NCI-H2081 (cell line): Measurements from ENCODE around the gene GCAT.
"Not testable (repeated sequence)": the region's sequence is repeated elsewhere in the genome, so short reads cannot be mapped to it uniquely, and the experiment has no call there.

Experiments used
- DNase-seq, 2 experiments: peaks; one replicate each; lab custom pipeline; 2025; lab: John Stamatoyannopoulos, UW

GCAT gene

GRCh38 chr22:37782340-37783168, 25.2 kb upstream of the GCAT start:
- no peak for DNase-seq

DNA sequence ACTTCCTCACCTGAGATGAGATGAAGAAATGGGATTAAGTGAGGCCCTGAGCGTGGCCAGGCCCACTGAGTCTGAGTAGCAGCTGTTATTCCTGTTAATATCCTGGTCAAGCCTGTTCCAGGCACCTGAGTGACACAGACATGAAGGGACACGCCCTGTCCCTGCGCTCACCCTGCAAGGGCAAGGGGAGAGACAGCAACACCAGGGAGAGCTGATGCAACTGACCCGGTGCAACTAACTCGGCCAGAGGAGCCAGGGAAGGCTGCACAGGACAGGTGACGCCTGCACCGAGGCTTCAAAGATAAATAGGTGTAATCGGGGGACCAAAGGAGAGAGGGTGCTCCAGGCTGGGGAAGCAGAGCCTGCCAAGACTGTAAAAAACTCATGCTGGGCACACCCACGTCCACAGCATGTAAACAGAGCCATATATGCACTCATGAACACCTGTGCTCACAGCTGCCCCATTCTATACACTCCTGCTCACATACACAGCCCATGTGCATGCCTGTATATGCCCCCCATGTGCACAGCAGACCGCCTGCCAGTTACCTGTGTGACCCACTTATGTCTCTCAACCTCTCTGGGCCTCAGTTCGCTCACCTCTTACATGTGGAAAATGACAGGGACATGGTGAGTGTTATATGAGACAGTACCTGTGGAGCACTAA, 22.8 kb upstream of the GCAT start:
- no peak for DNase-seq

DNA sequence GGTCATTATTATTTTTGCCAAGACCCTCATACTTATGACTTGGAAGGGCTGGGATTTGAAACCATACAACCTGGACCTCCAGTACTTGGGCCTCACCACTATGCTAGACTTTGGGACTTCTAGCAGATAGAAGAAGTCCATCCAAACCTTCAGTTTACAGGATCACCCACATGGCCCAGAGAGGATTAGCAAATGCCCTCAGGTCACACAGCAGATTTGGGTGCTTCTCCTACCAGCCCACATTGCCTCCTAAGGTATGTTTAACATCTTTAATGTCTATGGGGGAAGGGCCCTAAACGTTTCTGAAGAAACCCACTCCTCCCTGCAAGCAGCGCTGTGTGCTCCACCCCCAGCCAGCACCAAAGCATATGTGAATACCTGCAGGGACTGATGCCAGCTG, 17.5 kb upstream of the GCAT start:
- DNase-seq, result no peak

DNA sequence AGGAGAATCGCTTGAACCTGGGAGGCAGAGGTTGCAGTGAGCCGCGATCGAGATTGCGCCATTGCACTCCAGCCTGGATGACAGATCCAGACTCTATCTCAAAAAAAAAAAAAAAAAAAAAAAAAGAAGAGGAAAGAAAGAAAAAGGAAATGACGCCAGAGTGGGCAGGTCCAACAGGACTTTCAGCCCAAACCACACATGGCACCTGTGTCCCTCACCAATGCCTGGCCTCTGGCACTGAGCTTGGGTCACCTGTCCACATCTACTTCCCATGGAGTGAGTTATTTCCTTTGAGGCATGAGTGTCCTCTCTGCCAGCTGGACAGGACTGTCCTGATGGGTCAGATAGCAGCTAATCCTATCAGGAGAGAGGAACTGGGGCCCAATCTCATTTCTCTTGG, 15.2 kb upstream of the GCAT start:
- DNase-seq, result no peak

DNA sequence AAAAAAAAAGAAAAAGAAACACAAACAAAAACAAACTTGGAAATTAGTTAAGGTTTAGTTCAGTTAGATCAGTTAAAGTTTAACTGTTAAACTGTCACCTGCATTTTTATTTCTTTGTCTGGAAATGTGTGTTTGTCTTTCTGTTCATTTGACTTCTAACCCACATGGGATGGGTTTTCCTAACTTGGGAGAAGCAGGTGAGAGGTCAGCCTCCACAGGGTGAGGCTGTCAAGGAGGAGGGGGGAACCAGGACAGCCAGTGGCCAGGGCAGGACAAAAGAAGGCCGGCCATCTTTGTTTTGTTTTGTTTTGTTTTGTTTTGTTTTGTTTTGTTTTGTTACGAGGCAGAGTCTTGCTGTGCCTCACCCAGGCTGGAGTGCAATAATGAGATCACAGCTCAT, 13.4 kb upstream of the GCAT start:
- no peak for DNase-seq

GRCh38 chr22:37796079-37796478, 11.7 kb upstream of the GCAT start:
- DNase-seq, result no peak

DNA sequence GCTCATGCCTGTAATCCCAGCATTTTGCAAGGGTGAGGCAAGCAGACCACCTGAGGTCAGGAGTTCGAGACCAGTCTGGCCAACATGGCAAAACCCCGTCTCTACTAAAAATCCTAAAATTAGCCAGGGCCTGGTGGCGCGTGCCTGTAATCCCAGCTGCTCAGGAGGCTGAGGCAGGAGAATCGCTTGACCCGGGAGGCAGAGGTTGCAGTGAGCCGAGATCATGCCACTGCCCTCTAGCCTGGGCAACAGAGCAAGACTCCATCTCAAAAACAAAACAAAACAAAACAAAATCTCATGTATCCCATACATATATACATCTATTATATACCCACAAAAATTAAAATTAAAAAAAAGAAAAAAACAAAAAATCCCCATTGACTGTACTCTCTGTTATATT, 10.5 kb upstream of the GCAT start:
- not testable (repeated sequence) for DNase-seq

DNA sequence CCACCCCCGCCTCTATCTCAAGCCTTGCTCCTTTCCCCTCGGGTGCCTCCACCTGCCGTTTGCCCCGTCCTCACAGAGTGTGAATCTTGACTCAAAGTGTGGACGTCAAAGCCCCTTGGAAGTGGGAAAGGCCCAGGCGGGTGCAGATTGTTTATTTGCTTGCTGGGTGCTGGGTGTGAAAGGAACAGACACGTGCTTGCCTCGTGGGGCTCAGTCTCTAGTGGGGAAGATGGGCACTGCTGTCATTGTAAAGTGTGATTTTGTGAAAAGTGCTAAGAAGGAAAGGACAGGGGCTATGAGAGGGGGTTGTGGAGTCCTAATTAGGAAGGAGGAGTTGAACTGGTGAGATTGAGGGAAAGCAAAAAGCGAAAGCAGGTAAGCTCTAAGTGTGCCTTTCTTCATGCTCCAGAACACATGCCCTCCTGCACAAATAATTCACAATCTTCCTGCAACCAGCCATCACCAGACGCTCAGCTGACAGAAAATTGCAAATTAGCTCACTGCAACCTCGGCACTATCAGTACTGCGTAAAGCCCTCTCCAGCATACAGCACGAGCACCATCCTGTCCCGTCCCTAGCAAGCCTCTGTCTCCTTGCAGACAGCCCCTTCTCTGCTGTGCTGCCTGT, 9.7 kb upstream of the GCAT start:
- no peak for DNase-seq

- DNase-seq, result not testable (repeated sequence)
These were observed 7.8 kb upstream of the GCAT start for GRCh38 chr22:37799979-37800378.

- DNase-seq, result peak in 1 of 2 experiments; percentile 20
These were observed 5.8 kb upstream of the GCAT start for GRCh38 chr22:37801946-37802309.

- DNase-seq, result peak; percentile 39 to 50
These were observed 5.2 kb upstream of the GCAT start for GRCh38 chr22:37802310-37803194.

DNA sequence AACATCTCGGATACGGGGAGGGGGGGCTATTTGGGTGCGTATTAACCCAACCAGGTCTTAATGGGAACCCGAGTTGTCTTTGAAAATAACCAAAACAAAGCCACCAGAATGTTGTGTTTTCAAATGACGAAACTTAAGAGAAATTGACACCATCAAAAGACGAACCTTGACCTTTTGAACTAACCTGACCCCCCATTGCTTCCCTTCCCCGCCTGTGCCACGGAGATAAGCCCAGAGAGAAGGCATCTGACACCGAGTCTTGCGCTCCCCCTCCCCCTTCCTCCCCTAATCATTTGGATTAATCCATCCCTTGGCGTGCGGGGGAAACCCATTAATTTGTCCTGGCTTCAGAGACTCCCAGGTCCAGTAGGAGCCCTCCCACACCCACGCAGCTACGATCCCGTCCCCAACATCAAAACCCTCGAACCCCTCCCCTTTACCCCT, 4.5 kb upstream of the GCAT start:
- DNase-seq, result peak in 1 of 2 experiments; percentile 32

GRCh38 chr22:37803639-37804351, 3.9 kb upstream of the GCAT start:
- no peak for DNase-seq

DNA sequence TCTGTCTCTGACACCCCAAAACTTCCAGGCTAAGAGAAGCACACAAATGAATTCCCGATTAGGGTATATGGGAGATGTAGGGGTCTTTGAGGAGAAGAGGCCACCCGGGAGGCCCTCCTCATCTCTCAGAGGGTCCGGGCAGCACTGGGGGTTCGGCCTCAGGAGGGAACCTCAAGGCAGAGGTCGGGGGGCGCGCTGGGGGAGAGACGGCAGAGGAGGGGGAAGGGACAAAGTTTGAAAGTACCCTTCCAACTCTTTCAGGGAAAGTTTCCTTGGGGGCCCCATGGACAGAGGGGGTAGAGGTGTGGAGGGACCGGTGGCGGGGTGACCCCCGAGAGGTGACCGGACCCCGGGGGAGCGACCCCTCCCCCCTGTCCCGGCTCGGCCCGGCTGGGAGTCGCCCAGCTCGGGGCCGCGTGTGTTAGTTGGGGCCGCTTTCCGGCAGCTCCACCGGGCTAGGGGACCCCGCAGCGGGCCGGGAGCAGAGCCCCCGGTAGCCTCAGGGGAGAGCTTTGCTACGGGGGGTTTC, 3.3 kb upstream of the GCAT start:
- DNase-seq, result no peak

- peak; percentile 75 to 79 for DNase-seq
These were observed 2.6 kb upstream of the GCAT start for GRCh38 chr22:37804881-37805809.

DNA sequence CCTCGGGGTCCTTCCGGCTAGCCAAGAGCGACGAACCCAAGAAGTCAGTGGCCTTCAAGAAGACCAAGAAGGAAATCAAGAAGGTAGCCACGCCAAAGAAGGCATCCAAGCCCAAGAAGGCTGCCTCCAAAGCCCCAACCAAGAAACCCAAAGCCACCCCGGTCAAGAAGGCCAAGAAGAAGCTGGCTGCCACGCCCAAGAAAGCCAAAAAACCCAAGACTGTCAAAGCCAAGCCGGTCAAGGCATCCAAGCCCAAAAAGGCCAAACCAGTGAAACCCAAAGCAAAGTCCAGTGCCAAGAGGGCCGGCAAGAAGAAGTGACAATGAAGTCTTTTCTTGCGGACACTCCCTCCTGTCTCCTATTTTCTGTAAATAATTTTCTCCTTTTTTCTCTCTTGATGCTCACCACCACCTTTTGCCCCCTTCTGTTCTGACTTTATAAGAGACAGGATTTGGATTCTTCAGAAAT, 1.9 kb upstream of the GCAT start:
- DNase-seq, result no peak

DNA sequence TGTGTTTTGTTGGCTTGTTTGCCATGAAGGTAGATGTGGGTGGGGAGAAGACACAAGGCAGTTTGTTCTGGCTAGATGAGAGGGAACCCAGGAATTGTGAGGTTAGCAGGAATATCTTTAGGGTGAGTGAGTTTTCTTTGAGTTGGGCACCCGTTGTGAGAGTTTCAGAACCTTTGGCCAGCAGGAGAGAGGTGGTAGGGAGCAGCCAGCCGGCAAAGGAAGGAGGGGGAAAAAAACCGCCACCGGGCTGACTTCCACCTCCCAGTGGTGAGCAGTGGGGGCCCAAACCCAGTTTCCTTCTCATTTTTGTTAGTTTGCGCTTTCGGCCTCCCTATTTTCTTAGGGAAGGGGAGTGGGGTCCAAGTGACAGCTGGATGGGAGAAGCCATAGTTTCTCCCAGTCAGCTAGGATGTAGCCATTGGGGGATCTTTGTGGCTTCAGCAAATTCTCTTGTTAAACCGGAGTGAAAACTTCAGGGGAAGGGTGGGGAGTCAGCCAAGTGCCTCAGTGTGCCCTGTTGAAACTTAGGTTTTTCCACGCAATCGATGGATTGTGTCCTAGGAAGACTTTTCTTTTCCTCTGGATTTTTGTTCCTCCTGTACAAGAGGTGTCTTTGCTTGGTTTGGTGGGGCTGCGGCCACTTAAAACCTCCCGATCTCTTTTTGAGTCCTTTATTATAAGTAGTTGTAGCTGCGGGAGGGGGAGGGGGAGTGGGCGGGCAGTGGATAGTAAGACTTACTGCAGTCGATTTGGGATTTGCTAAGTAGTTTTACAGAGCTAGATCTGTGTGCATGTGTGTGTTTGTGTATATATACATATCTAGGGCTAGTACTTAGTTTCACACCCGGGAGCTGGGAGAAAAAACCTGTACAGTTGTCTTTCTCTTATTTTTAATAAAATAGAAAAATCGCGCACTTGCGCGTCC, 1.1 kb upstream of the GCAT start:
- no peak for DNase-seq

GRCh38 chr22:37808294-37808657, 542 bp downstream of the GCAT start:
- DNase-seq, result no peak
